ENCODE data around the gene TALDO1.

The TALDO1 gene

DNA sequence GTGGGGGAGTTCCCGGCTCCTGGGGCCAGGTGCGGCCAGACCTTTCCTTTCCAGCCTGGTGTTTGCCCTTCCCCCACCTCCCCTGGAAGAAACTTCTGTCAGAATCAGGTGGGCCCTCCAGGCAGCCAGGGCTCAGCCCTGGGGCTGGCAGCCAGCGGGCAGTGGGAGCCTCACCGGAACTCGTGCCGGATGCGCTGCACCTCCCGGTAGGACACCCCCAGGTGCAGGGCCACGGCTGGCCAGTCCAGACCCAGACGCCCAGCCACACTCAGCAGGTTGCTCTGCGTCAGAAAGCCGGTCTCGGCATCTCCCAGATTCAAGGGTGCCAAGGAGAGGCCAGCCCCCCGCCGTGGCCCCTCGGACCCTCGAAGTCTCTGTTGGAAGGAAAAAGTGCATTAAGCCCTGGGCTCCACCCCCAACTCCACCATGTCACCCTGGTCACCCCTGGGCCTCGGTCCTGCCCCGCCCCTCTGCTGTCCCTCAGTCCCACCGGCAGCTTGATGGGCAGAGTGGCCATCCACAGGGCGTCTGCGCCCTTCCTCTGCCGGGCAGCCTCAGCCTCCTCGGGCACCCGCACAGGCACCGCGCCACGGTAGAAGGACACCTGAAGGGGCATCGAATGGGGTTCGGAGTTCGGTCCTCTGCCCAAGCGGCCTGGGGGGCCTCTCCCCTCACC, 52.5 kb downstream of the TALDO1 start:
- no peak for DNase-seq (ENCODE audit: low read depth)

GRCh38 chr11:800473-800872, 53.2 kb downstream of the TALDO1 start:
- DNase-seq (ENCODE audit: low read depth): no peak

GRCh38 chr11:801097-801780, 54.0 kb downstream of the TALDO1 start:
- DNase-seq (ENCODE audit: low read depth): no peak

- no peak for DNase-seq (ENCODE audit: low read depth)
Measured at GRCh38 chr11:802018-802617, 54.9 kb downstream of the TALDO1 start.

DNA sequence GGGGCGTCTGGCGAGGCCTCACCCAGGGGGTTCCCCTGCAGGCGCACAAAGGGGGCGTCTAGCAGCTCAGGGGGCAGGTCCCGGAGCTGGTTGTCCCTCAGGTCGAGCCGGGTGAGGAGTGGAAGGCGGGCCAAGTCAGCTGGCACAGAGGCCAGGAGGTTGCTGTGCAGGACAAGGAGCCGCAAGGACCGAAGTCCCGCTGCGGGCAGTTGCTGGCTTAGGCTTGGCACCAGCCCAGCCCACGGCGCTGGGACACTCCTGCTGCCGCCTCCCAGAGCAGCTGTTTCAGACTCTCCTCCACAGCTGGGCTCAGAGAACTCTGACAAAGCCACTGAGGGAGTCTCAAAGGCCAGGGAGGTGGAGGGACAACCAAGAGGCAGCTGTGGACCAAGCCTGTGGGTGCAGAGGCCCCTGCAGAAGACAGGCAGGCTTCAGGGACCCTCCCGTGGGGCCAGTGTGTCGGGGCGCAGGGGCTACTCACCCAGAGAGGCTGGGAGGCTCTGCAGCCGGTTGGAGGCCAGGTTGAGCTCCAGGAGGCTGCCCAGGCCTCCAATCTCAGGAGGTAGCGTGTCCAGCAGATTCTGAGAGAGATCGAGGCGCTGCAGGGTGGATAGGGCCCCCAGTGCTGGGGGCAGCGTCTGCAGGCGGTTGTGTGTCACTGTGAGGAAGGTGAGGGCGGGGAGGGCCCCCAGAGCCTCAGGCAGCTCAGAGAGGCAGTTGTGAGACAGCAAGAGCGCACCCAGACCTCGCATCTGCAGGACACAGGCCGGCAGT, 55.6 kb downstream of the TALDO1 start:
- no peak for DNase-seq (ENCODE audit: low read depth)

- no peak for DNase-seq (ENCODE audit: low read depth)
Measured at GRCh38 chr11:803467-803742, 56.1 kb downstream of the TALDO1 start.

DNA sequence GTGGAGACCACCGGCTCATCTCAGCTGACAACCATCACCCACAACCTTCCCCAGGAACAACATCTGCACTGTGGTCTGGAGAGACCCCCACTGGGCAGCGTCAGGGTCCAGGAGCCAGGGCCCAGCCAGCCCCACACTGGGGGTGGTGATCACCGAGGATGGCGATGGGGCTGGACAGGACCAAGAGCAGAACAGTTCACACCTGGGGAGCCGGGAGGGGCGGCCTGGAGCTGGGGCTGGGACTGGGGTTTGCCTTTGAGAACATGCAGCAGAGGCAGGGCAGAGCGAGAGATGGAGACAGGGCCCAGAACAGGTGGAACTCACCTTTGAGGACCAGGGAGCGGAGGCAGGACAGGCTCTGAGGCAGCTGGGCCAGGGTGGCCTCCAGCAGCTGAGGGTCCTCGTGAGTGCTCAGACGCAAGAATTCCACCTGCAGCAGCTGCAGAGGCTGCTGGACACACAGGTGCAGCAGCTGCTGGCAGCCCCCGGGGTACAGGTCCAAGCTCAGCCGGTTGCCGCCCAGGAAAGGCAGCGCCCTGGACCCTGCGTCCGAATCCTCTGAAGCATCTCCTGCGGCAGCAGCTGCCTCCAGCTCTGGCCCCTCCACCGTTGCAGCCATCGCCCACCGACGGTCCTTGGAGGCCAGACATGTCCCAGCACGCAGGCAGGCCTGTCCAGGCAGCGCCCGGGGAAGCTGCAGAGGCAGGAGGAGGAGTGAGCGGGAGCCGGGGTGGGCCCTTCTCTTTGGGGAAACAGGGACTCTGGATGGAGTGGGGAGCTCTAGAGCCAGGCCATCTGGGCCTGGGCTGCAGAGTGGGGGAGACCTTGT, 56.7 kb downstream of the TALDO1 start:
- no peak for DNase-seq (ENCODE audit: low read depth)

DNA sequence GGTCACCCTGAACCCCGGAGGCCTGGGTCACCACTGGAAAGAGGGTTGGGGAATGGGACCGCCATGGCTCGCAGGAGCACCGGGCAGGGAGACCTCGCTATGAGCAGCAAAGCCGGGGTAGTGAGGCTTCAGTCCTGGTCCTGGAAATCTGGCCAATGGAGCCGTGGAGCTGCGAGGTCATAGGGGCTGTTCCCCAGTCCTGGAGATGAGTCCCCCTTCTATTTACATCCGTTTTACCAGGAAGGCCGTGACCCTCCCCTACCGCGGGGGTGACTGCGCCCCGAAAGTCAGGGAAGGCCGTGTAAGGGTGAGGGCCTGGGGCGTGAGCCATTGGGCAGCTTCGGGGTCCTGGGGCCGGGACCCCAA, 57.3 kb downstream of the TALDO1 start:
- no peak for DNase-seq (ENCODE audit: low read depth)

- no peak for DNase-seq (ENCODE audit: low read depth)
Measured at GRCh38 chr11:808427-809286, 61.4 kb downstream of the TALDO1 start.

GRCh38 chr11:809287-810039, 62.2 kb downstream of the TALDO1 start, which contains the start of gene RPLP2:
Gene RPLP2 (plus strand): TSS chr11:809967. CDS start chr11:810235, 268 bp downstream.
- peak; percentile 94 for DNase-seq (ENCODE audit: low read depth)

DNA sequence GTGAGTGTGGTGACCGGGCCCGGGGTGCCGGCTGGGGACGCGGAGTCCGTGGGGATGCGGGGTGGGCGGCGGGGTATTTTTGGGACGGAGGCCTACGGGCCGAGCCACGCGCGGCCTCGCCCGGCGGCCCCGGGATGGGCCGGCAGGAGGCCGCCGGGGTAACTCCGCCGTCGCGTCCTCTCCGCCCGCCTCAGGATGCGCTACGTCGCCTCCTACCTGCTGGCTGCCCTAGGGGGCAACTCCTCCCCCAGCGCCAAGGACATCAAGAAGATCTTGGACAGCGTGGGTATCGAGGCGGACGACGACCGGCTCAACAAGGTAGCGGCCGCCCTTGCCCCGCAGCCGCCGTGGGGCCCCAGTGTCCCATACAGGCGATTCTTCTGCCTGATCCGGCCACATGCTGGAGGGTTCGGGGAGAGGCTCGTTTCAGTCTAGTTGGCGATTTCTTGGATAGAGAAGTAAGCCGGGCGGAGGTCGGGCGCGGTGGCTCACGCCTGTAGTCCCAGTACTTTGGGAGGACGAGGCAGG, 62.8 kb downstream of the TALDO1 start:
- no peak for DNase-seq (ENCODE audit: low read depth)

DNA sequence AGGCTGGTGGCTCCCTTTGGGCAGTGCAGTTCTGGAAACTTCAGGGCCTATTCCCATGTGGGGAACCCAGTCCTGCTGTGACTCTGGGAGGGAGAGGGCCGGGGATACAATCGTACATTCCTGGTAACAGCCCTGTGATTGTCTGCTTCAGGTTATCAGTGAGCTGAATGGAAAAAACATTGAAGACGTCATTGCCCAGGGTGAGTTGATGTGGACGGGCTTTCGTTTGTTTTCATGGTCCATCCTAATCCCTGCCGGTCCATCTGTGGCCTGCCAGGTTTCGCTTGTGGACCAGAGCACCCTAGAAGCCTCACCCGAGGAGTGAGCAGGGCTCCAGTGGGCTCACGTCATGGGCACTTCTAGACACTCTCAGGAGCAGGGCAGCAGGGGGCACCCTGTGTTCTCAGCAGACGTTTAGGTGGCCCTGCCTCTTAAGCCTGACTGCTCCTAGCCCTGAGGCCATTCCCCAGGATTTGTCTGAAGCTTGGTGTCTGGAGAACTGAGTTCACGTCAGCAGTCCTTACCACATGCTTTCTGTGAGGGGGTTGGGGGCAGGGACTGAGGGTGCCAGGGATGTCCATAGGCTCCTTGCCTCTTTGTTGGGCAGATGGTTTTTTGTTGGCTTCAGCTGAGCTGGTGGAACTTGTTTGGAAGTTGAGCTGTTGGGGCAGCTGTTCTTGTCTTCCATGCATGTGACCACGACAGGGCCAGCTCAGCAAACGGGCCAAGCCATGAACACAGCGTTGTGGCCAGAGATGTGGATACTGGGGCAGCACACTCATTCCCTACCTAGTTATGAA, 64.4 kb downstream of the TALDO1 start:
- DNase-seq (ENCODE audit: low read depth): no peak

DNA sequence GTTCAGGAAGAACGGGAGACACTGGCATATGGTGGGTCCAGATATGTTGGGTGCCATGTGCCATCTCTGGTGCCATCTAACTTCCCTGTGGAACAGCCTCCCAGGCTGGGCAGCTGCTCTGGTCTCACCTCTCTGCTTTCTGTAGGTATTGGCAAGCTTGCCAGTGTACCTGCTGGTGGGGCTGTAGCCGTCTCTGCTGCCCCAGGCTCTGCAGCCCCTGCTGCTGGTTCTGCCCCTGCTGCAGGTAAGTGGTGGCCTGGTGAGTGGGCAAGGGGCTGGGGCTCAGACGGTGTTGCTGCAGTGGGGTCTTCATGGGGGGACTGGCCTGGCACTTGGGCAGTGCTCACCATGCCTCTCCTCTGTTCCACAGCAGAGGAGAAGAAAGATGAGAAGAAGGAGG, 65.1 kb downstream of the TALDO1 start:
- DNase-seq (ENCODE audit: low read depth): no peak

DNA sequence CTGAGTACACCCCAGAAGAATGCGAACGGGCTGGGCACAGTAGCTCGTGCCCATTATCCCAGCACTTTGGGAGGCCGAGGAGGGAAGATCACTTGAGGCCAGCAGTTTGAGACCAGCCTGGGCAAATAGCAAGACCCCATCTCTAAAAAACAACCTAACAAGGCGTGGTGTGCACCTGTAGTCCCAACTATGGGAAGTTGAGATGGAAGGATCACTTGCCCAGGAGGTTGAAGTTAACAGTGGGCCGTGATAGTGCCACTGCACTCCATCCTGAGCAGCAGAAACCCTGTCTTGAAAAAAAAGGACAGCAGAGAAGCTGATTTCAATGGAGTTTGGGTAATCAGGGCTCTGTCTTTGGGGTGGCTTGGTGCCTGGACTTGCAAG, 65.8 kb downstream of the TALDO1 start:
- no peak for DNase-seq (ENCODE audit: low read depth)

DNA sequence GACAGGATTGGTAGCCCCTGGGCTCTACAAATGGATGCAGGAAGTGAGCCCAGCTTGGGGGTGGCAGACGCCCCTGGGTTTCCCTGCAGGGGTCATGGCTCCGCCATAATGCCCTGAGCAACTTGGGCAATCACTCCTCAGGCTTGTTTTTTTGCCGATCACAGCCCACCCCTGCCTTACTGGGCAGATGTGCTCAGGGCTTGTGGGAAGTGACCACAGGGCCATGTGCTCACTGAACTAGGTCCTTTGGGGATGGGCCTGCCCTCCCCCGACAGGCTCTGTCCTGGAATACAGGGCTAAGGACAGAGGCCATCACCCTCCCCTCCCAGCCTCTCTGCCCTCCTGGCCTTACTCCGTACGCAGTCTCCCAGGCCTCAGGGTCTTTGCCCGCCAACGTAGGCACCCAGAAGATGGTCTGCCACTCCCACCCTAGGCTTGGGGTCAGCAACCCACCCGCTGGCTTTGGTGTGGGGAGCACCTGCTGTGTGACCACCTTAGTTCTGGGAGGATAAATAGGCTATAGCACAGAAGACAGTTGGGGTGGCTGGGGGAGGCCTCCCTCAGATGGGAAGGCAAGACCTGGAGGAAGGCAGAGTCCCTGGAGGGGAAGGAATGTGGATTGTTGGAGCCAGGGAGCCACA, 66.3 kb downstream of the TALDO1 start:
- DNase-seq (ENCODE audit: low read depth): no peak
